HG02870 (cell line): ENCODE results near the gene UGT1A10.
"Not testable (repeated sequence)": the region's sequence is repeated elsewhere in the genome, so short reads cannot be mapped to it uniquely, and the experiment has no call there.

Experiments
- ATAC-seq: cut with Tn5 transposase; IDR thresholded peaks from one replicate; pipeline ENCODE4 v1.9.1; 2021; ENCODE audit warnings: mild to moderate bottlenecking, moderate library complexity; ENCODE audit not compliant: unreplicated experiment

Gene UGT1A10

DNA sequence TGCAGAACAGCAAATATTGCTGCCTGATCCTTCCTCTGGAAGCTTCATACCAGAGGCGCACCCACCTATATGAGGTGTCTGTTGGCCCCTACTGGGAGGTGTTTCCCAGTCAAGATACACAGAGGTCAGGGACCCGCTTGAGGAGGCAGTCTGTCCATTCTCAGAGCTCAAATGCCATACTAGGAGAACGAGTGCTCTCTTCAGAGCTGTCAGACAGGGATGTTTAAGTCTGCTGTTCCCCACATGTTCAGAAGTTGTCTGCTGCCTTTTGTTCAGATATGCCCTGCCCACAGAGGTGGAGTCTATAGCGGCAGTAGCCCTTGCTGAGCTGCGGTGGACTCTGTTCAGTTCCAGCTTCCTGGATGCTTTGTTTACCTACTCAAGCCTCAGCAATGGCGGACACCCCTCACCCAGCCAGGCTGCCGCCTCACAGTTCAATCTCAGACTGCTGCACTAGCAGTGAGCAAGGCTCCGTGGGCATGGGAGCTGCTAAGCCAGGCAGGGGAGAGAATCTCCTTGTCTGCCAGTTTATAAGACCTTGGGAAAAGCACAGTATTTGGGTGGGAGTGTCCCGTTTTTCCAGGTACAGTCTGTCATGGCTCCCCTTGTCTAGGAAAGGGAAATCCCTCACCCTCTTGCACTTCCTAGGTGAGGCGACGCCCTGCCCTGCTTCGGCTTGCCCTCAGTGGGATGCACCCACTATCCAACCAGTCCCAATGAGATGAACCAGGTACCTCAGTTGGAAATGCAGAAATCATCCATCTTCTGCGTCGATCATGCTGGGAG lies 100.8 kb downstream of the UGT1A10 start:
- not testable (repeated sequence) for ATAC-seq

DNA sequence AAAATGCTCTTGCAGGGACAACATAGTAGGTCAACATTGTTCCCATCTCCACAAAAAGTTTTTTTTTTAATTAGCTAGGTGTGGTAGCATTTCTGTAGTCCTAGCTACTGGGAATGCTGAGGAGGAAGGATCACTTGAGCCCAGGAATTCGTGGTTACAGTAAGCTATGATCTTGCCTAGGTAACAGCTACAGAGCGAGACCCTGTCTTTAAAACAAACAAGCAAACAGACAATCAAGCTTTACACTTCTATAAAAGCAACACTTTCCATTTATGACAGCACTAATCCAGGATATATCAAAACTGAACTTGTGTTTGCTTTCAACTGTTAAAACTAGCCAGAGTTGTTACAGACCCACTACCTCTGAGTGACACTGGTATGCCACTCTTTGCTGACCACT lies 104.6 kb downstream of the UGT1A10 start:
- ATAC-seq, result no peak

- no peak for ATAC-seq
Observed at GRCh38 chr2:233743464-233744259, 107.4 kb downstream of the UGT1A10 start.

GRCh38 chr2:233745073-233745755 lies 109.0 kb downstream of the UGT1A10 start:
- no peak for ATAC-seq

DNA sequence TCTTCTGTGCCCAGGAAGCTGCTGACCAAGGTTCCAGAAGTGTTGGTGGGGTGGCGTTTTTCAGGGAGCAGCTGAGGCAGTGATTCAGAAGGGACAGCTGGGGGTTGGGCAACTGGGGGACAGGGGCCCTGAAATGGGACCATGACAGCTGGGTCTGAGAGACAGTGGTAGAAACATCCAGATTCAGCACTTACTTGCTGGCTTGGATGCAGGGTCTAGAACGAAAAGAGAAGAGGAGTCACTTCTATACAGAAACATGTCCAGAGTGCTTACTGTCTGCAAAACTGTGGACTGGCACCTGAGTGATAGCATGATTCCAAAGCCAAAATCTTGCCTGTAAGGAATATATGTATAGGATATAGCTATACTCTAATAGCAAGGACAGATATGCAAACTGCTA lies 109.6 kb downstream of the UGT1A10 start:
- ATAC-seq, result not testable (repeated sequence)

- no peak for ATAC-seq
Observed at GRCh38 chr2:233746475-233747282, 110.4 kb downstream of the UGT1A10 start.

GRCh38 chr2:233747283-233747544 lies 111.0 kb downstream of the UGT1A10 start:
- ATAC-seq, result no peak

GRCh38 chr2:233750689-233751088 lies 114.4 kb downstream of the UGT1A10 start:
- ATAC-seq, result not testable (repeated sequence)

GRCh38 chr2:233751212-233752009 lies 115.2 kb downstream of the UGT1A10 start:
- ATAC-seq, result not testable (repeated sequence)

- no peak for ATAC-seq
Observed at GRCh38 chr2:233754872-233755611, 118.8 kb downstream of the UGT1A10 start.

DNA sequence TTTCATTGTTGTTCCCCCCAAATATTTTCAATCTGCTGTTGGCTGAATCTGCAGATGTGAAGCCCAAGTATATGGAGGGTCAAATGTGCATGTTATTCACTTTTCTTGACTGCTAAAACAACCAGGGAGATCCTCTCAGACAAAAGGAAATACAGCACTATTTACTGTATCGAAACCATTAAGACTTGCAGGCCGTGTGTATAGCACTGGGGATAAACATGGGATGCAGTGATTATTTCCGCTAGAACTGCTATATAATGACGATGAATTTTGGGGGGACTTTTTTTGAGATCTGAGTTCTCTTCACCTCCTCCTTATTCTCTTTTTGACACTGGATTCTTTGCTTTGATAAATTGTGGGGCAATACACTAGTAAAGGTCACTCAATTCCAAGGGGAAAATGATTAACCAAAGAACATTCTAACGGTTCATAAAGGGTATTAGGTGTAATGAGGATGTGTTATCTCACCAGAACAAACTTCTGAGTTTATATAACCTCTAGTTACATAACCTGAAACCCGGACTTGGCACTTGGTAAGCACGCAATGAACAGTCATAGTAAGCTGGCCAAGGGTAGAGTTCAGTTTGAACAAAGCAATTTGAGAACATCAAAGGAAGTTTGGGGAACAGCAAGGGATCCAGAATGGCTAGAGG lies 120.3 kb downstream of the UGT1A10 start:
- no peak for ATAC-seq

DNA sequence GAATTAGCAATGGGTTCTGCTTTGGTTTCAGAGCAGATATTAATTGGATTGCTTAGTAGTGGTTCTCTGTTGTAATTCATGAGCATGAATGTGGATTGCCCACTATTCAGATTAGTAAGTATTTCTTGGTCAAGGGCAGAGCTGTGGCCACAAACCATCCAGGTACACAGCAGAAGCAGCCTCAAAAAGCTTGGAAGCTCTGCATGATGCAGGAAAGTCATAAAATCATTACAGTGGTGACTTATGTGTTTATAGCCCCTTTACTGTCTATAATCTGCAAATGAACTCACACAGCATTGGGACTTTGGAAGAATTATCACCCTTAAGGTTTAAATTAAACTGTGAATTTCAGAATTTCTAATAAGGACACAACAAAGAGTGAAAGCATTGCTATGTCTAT lies 121.9 kb downstream of the UGT1A10 start:
- no peak for ATAC-seq

DNA sequence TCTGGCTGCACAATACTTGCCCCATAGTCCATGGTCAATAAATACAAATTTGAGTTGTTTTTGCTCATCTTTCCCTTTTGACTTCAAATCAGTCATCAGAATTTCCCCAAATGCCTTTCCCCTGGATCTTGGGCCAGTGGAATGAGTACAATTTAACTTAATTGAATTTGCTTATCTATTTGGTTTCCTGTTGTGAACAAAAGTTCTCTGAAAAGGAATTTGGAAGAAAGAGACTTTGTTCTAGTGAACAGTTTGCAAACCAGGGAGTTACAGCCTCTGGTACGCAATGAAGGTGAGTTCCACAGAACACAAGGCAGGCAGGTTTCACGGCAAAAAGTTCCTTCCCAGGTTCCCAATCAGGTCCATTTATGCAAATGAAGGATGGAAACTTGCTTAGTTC lies 122.6 kb downstream of the UGT1A10 start:
- no peak for ATAC-seq

DNA sequence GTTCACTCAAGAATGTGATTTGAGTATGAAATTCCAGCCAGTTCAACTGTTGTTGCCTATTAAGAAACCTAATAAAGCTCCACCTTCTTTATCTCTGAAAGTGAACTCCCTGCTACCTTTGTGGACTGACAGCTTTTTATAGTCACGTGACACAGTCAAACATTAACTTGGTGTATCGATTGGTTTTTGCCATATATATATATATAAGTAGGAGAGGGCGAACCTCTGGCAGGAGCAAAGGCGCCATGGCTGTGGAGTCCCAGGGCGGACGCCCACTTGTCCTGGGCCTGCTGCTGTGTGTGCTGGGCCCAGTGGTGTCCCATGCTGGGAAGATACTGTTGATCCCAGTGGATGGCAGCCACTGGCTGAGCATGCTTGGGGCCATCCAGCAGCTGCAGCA lies 123.8 kb downstream of the UGT1A10 start, which contains the start of gene UGT1A1:
UGT1A1 (plus strand) TSS at position 228 of the 400 bp plus-strand sequence; CDS start at position 246, 18 bp downstream.
- no peak for ATAC-seq

DNA sequence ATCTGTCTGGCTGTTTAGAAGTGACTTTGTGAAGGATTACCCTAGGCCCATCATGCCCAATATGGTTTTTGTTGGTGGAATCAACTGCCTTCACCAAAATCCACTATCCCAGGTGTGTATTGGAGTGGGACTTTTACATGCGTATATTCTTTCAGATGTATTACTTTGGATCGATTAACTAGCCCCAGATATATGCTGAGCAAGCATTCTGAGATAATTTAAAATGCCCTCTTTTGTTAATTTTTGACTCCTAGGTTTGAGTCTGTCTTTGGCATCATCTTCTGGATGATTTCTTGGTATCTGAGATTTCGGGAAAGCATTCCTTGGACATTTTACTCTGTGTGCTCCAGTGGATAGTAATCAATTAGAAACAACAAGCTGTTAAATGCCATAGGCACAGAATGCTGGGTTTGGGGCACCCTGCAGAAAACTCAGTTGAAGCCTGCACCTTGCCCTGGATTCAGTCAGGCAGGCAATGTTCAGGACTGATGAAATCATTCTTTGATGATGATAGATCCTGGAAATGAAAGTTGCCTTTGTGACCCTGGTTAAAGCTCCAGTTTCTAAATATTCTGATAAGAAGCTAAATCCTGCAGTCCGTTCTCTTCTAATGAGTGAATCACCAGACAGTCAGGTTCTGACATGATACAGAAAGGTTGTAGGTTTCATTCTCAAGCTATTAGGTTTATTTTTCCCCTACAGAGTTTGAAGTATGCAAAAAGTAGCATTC lies 125.0 kb downstream of the UGT1A10 start:
- ATAC-seq, result no peak

DNA sequence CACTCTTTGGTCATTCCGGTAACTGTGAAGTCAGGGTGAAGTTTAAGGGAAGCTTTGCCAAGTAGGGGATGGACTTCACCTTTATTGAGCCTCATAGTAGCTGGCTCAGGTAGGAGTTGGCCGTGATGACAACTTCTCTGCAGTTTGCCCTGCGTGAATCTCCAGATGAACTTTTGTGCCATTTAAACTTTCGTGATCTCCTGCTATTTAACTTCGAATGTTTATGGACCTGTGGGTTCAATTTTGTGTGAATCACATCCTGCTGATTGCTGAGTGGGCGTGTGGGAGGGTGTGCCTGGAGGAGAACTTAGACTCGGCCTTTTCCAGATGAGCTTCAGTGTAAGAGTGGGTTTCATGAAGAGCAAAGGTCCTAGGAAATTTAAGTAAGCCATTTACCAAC lies 128.0 kb downstream of the UGT1A10 start:
- ATAC-seq, result no peak

GRCh38 chr2:233764761-233765160 lies 128.5 kb downstream of the UGT1A10 start:
- ATAC-seq, result no peak

GRCh38 chr2:233766416-233766815 lies 130.2 kb downstream of the UGT1A10 start:
- ATAC-seq, result no peak
